Osteoblast (primary cell): ENCODE measurements around the gene COL24A1. TPM values are rescaled to one million over a fixed set of nuclear protein-coding genes. Genes with fewer than 3 reads are reported as not detected.

ENCODE experiments used
- DNase-seq: peaks from one replicate; pipeline ENCODE4 v3.0.0; 2011; ENCODE audit warnings: low spot score, mixed read lengths; ENCODE audit not compliant: insufficient read length; ENCODE audit errors: missing footprints
- H2AFZ ChIP-seq: 2 replicates; pipeline ENCODE4 v1.6.0; 2011; ENCODE audit warnings: mild to moderate bottlenecking, low read length
- H3K27ac ChIP-seq: 2 replicates; pipeline ENCODE4 v1.5.1; 2011; ENCODE audit warnings: mild to moderate bottlenecking, low read depth, low read length, moderate library complexity
- H3K27me3 ChIP-seq: 2 replicates; pipeline ENCODE4 v1.6.0; 2012; ENCODE audit warnings: mild to moderate bottlenecking, control low read depth, inconsistent platforms, low read length, moderate library complexity; ENCODE audit not compliant: insufficient read depth
- H3K36me3 ChIP-seq: 2 replicates; pipeline ENCODE4 v1.5.1; 2011; ENCODE audit warnings: mild to moderate bottlenecking, low read length, control low read depth, moderate library complexity; ENCODE audit not compliant: insufficient read depth
- H3K4me1 ChIP-seq: 2 replicates; pipeline ENCODE4 v1.5.1; 2011; ENCODE audit warnings: mild to moderate bottlenecking, low read length, control low read depth, moderate library complexity; ENCODE audit not compliant: insufficient read depth
- H3K4me2 ChIP-seq: 2 replicates; pipeline ENCODE4 v1.6.0; 2011; ENCODE audit warnings: mild to moderate bottlenecking, low read length; ENCODE audit not compliant: insufficient read depth
- H3K4me3 ChIP-seq: fragments of 200-600 bp; sonication (generic); 3 replicates; pipeline ENCODE4 v1.5.1; 2012; ENCODE audit warnings: mild to moderate bottlenecking, low read length, inconsistent platforms; ENCODE audit not compliant: insufficient read depth
- H3K79me2 ChIP-seq: 2 replicates; pipeline ENCODE4 v1.6.0; 2012; ENCODE audit warnings: mild to moderate bottlenecking, low read length, control low read depth, inconsistent platforms; ENCODE audit not compliant: insufficient read depth
- H3K9me3 ChIP-seq: 2 replicates; pipeline ENCODE4 v1.5.1; 2011; ENCODE audit warnings: low read depth, low read length, control low read depth
- H4K20me1 ChIP-seq: 2 replicates; pipeline ENCODE4 v1.6.0; 2012; ENCODE audit warnings: mild to moderate bottlenecking, low read length, control low read depth; ENCODE audit not compliant: insufficient read depth
- total RNA-seq: library from RNA; depleted of rRNA; stranded (reverse); fragments of >200 nt; gene quantifications from 2 replicates; pipeline ENCODE4 v1.2.3, GENCODE V29; 2012
- TF ChIP-seq, protein P1 (sequence below): IDR thresholded peaks from 2 replicates; pipeline ENCODE4 v1.5.1; 2011; ENCODE audit warnings: mild to moderate bottlenecking, low read depth, low read length, moderate library complexity; ENCODE audit errors: extremely low read depth

COL24A1 gene
- total RNA-seq, 1 donor = 1.1 TPM

DNA sequence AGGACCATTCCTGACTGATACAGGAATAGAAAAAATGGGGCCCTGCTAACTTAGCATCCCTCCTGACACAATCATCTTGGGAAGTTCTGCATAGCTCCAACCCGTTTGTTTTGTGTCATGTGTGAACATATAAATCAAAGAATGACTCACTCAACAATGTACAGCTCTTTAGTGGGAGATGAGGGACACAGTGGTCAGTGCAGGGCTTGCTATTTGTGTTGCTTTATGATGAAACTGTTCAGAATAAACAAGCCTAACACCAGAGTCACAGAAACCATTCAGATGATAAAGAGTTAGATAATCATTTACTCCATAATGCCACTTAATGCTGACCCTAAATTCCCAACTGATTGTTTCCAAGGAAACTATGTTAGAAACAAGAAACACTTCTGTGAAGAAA is 294.1 kb downstream of the COL24A1 start:
- no peaks in the 10 kb centered on the region for H3K9me3 ChIP-seq
- no peaks in the 10 kb centered on the region for H4K20me1 ChIP-seq
- H3K27me3 ChIP-seq = no peaks in the 10 kb centered on the region
- H3K27ac ChIP-seq = no peak overlapping the region
- H3K79me2 ChIP-seq = no peaks in the 10 kb centered on the region
- no peak overlapping the region for H2AFZ ChIP-seq
- H3K4me1 ChIP-seq = no peaks in the 10 kb centered on the region
- H3K36me3 ChIP-seq = no peaks in the 10 kb centered on the region
- TF ChIP-seq, protein P1, sequence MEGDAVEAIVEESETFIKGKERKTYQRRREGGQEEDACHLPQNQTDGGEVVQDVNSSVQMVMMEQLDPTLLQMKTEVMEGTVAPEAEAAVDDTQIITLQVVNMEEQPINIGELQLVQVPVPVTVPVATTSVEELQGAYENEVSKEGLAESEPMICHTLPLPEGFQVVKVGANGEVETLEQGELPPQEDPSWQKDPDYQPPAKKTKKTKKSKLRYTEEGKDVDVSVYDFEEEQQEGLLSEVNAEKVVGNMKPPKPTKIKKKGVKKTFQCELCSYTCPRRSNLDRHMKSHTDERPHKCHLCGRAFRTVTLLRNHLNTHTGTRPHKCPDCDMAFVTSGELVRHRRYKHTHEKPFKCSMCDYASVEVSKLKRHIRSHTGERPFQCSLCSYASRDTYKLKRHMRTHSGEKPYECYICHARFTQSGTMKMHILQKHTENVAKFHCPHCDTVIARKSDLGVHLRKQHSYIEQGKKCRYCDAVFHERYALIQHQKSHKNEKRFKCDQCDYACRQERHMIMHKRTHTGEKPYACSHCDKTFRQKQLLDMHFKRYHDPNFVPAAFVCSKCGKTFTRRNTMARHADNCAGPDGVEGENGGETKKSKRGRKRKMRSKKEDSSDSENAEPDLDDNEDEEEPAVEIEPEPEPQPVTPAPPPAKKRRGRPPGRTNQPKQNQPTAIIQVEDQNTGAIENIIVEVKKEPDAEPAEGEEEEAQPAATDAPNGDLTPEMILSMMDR = no peak
- H3K4me3 ChIP-seq = no peak overlapping the region
- no peak overlapping the region for H3K4me2 ChIP-seq
- no peak for DNase-seq

DNA sequence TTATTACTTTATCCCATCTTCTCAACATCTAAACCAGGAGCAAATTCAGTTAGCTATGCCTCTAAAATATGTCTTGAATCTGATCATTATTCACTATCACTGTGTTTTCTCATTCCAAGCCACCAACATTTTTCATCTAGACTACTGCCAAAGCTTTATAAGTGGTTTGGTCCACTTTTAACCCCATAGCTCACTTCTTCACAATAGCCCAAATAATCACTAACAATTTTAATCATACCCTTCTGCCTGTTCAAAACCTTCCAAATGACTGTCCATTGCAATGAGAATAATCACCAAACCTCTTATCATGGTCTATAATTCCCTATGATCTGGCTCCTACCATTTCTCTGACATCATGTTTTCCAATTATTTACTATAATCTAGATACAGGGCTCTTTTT is 298.6 kb downstream of the COL24A1 start:
- Histone ChIP-seq H3K27ac (no peak overlapping the region), H3K79me2 (no peaks in the 10 kb centered on the region), H3K27me3 (peaks cover 4% of the 10 kb centered on the region), H3K4me3 (no peak overlapping the region), H3K36me3 (no peaks in the 10 kb centered on the region), H3K9me3 (no peaks in the 10 kb centered on the region), H2AFZ (no peak overlapping the region), H3K4me1 (no peaks in the 10 kb centered on the region), H4K20me1 (no peaks in the 10 kb centered on the region), H3K4me2 (no peak overlapping the region)
- no peak for DNase-seq
- TF ChIP-seq, protein P1 = no peak

DNA sequence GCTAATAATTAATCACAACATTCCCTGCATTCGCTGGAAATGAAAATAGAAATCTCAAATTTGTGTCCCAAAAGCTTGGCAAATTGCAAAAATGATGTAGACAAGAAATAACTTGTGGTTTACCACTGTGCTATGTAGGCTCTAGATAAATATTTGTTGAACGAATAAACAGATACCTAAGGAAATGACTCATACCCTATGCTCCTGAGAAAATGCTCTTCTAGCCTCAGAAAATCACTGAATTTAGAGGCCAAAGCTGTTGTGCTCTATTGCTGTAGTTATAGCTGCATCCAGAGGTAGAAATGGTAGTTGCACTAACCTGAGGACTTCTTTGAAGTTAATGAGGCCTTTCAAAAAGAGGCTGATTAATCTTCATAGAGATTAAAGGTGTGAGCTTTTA is 306.3 kb downstream of the COL24A1 start:
- H2AFZ ChIP-seq = no peak overlapping the region
- DNase-seq = peak; percentile 58
- H3K4me2 ChIP-seq = peak overlapping the region; percentile 46
- no peaks in the 10 kb centered on the region for H3K79me2 ChIP-seq
- no peaks in the 10 kb centered on the region for H4K20me1 ChIP-seq
- no peaks in the 10 kb centered on the region for H3K36me3 ChIP-seq
- H3K4me3 ChIP-seq = no peak overlapping the region
- TF ChIP-seq, protein P1 = peak; percentile 41
- peaks cover 9% of the 10 kb centered on the region for H3K4me1 ChIP-seq
- no peak overlapping the region for H3K27ac ChIP-seq
- H3K9me3 ChIP-seq = no peaks in the 10 kb centered on the region
- peaks cover 2% of the 10 kb centered on the region for H3K27me3 ChIP-seq

GRCh38 chr1:85849660-85850059 is 306.9 kb downstream of the COL24A1 start:
- Histone ChIP-seq H2AFZ (no peak overlapping the region), H3K4me1 (peaks cover 9% of the 10 kb centered on the region), H3K4me2 (peak overlapping the region; percentile 46), H3K27ac (peak overlapping the region; percentile 44), H3K79me2 (no peaks in the 10 kb centered on the region), H4K20me1 (no peaks in the 10 kb centered on the region), H3K9me3 (no peaks in the 10 kb centered on the region), H3K36me3 (no peaks in the 10 kb centered on the region), H3K27me3 (peaks cover 2% of the 10 kb centered on the region), H3K4me3 (no peak overlapping the region)
- TF ChIP-seq, protein P1 = no peak
- no peak for DNase-seq
